PC-3 (cell line): ENCODE measurements around the gene MLKL. TPM values are rescaled to one million over a fixed set of nuclear protein-coding genes. Genes with fewer than 3 reads are reported as not detected.

Source experiments
- ATAC-seq: fragments of 200-7000 bp; cut with Tn5 transposase; 2 replicates; pipeline ENCODE4 v1.9.1; 2020; ENCODE audit warnings: mild to moderate bottlenecking, moderate library complexity
- BruUV-seq: library from RNA; stranded (reverse); fragments of 400-500 nt; replicated peaks from 2 replicates; lab custom pipeline; 2021; lab: Mats Ljungman, UMichigan
- CTCF ChIA-PET: fragments of 300-600 bp; sonication (Branson Sonifier 250); formaldehyde crosslinking; loops from one replicate; lab custom pipeline; 2022; ENCODE audit warnings: antibody characterized with exemption; lab: Charles Lee
- POLR2A ChIA-PET: fragments of 300-600 bp; sonication (Branson Sonifier 250); formaldehyde crosslinking; loops from one replicate; lab custom pipeline; 2022; ENCODE audit warnings: antibody characterized with exemption; ENCODE audit not compliant: unreplicated experiment; lab: Charles Lee
- DNase-seq: peaks from one replicate; pipeline ENCODE4 v3.0.0-alpha.2; 2015
- H2AFZ ChIP-seq: fragments of 300-600 bp; sonication (generic); 2 replicates; pipeline ENCODE4 v1.6.0; 2016; ENCODE audit warnings: antibody characterized with exemption, low read length
- H3F3A ChIP-seq: fragments of 300-600 bp; sonication (generic); one replicate; pipeline ENCODE4 v1.6.0; 2017; ENCODE audit warnings: antibody characterized with exemption, low read length, control low read depth, mild to moderate bottlenecking; ENCODE audit not compliant: unreplicated experiment
- H3K27ac ChIP-seq: fragments of 300-600 bp; sonication (generic); 2 replicates; pipeline ENCODE4 v1.5.1; 2016; ENCODE audit warnings: mild to moderate bottlenecking, low read length
- H3K27me3 ChIP-seq: fragments of 300-600 bp; sonication (generic); 2 replicates; pipeline ENCODE4 v1.6.1; 2016; ENCODE audit warnings: low read length, mixed read lengths
- H3K36me3 ChIP-seq: fragments of 300-600 bp; sonication (generic); 2 replicates; pipeline ENCODE4 v1.6.1; 2016; ENCODE audit warnings: low read depth, mixed run types, low read length, mixed read lengths
- H3K4me1 ChIP-seq: fragments of 300-600 bp; sonication (generic); 2 replicates; pipeline ENCODE4 v1.5.1; 2016; ENCODE audit warnings: low read length; ENCODE audit not compliant: insufficient read depth
- H3K4me2 ChIP-seq: fragments of 300-600 bp; sonication (generic); 2 replicates; pipeline ENCODE4 v1.6.0; 2016; ENCODE audit warnings: low read length
- H3K4me3 ChIP-seq: fragments of 300-600 bp; sonication (generic); 2 replicates; pipeline ENCODE4 v1.5.1; 2016; ENCODE audit warnings: mild to moderate bottlenecking, low read length, mixed read lengths
- H3K79me2 ChIP-seq: fragments of 300-600 bp; sonication (generic); 2 replicates; pipeline ENCODE4 v1.6.1; 2017; ENCODE audit warnings: low read length, mixed read lengths
- H3K9ac ChIP-seq: fragments of 300-600 bp; sonication (generic); 2 replicates; pipeline ENCODE4 v1.6.0; 2016; ENCODE audit warnings: mild to moderate bottlenecking, low read length
- H3K9me2 ChIP-seq: fragments of 300-600 bp; sonication (generic); replicated peaks from 2 replicates; pipeline ENCODE4 v1.6.1; 2016; ENCODE audit warnings: mixed run types, low read length, mixed read lengths
- H3K9me3 ChIP-seq: fragments of 300-600 bp; sonication (generic); 2 replicates; pipeline ENCODE4 v1.6.1; 2016; ENCODE audit warnings: low read length, mixed read lengths
- H4K20me1 ChIP-seq: fragments of 300-600 bp; sonication (generic); 2 replicates; pipeline ENCODE4 v1.6.1; 2016; ENCODE audit warnings: low read length, mixed read lengths
- EZH2 ChIP-seq: fragments of 300-600 bp; sonication (generic); IDR thresholded peaks from one replicate; pipeline ENCODE4 v1.6.1; 2017; ENCODE audit warnings: antibody characterized with exemption, mild to moderate bottlenecking, low read length; ENCODE audit not compliant: unreplicated experiment
- EZH2phosphoT487 ChIP-seq: fragments of 300-600 bp; sonication (generic); IDR thresholded peaks from 2 replicates; pipeline ENCODE4 v1.6.1; 2018; ENCODE audit warnings: mild to moderate bottlenecking, antibody characterized with exemption, low read length, borderline replicate concordance
- intact Hi-C: fragments of 100-400 bp; cut with micrococcal nuclease; formaldehyde crosslinking; loops from 2 replicates; pipeline ENCODE4 v1.9.0; 2023
- total RNA-seq: library from RNA; depleted of rRNA; stranded (reverse); fragments of >200 nt; gene quantifications from 2 replicates; pipeline ENCODE4 v1.2.3, GENCODE V29; 2014
- TF ChIP-seq, protein P1 (sequence below): fragments of 300-600 bp; sonication (generic); conservative IDR thresholded peaks from 2 replicates; pipeline ENCODE4 v1.5.1; 2017; ENCODE audit warnings: antibody characterized with exemption, low read depth, mild to moderate bottlenecking, low read length

The MLKL gene
- total RNA-seq, 1 experiment from 2014 or later, result 30.9 TPM

DNA sequence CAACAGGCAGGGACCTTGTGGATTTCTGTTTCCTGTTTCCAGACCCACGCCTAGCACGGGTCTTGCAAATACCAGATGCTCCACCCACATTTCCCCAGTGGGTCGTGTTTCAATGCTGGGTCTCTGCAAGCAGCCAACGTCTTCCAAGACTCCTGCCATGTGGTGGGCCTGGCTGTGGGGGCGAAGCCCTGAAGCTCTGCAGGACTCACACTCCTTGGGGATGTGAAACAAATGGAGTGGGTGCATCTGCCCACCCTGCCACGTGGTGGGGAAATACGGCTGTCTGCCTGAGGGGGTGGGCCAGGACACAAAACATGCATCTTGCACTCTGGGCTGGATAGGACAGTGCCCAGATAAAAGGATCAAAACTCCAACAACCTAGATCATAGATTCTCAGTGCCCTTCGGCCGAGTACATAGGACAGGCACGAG, 41.4 kb upstream of the MLKL start:
- Histone ChIP-seq H2AFZ (no peak overlapping the region), H3K9me3 (no peaks in the 10 kb centered on the region), H3K4me2 (no peak overlapping the region), H3K4me1 (peaks cover 60% of the 10 kb centered on the region), H3K79me2 (no peaks in the 10 kb centered on the region), H4K20me1 (no peaks in the 10 kb centered on the region), H3K4me3 (no peak overlapping the region), H3K9ac (peak overlapping the region; percentile 78), H3K9me2 (no peaks in the 10 kb centered on the region), H3K27ac (peak overlapping the region; percentile 90), H3K36me3 (no peaks in the 10 kb centered on the region), H3F3A (no peaks in the 10 kb centered on the region), H3K27me3 (no peaks in the 10 kb centered on the region)
- no TSS peak for BruUV-seq
- ChIA-PET CTCF (no interaction called here), POLR2A (no interaction called here)
- DNase-seq (no peak), ATAC-seq (no peak)
- TF ChIP-seq, protein P1, sequence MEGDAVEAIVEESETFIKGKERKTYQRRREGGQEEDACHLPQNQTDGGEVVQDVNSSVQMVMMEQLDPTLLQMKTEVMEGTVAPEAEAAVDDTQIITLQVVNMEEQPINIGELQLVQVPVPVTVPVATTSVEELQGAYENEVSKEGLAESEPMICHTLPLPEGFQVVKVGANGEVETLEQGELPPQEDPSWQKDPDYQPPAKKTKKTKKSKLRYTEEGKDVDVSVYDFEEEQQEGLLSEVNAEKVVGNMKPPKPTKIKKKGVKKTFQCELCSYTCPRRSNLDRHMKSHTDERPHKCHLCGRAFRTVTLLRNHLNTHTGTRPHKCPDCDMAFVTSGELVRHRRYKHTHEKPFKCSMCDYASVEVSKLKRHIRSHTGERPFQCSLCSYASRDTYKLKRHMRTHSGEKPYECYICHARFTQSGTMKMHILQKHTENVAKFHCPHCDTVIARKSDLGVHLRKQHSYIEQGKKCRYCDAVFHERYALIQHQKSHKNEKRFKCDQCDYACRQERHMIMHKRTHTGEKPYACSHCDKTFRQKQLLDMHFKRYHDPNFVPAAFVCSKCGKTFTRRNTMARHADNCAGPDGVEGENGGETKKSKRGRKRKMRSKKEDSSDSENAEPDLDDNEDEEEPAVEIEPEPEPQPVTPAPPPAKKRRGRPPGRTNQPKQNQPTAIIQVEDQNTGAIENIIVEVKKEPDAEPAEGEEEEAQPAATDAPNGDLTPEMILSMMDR, result no peak
- TF ChIP-seq EZH2phosphoT487, result no peak
- TF ChIP-seq EZH2, result no peak
- intact Hi-C loops, result loop anchor here (5.0 kb wide), 1 partner anchor 35 kb away; no protein-coding TSS in a partner anchor

DNA sequence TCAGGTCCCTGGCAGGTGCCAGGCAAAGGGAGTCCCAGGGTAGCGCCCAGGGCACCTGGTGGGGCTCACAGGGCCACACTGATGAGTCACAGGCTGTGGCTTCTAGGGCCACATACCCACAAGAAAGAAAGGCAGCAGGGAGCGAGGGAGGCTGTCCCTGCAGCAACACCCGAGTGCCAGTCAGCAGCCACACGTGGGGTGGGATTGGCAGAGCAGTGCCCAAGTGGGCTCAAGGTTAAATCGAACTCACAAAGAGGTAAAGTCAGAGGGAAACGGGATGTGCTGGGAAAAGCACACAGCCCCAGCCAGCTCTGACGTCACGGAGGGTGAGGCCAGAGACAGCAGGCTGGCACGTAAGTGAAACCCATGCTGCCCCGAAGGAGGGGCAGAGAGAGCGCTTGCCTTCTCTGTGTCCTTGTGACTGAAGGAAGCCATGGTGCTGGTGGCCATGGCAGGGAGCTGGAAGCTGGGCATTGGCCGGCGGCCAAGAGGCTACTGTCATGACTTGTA, 40.2 kb upstream of the MLKL start:
- TF ChIP-seq, protein P1, result no peak
- 0 out of 2 replicates have a peak, but pooled peaks have one; percentile 65 for TF ChIP-seq EZH2phosphoT487
- intact Hi-C loops, result loop anchor here (5.0 kb wide), 1 partner anchor 34 kb away; no protein-coding TSS in a partner anchor
- no peak overlapping the region for H3K4me3 ChIP-seq
- H3K27me3 ChIP-seq, result no peaks in the 10 kb centered on the region
- peak; percentile 41 for ATAC-seq
- H3K36me3 ChIP-seq, result no peaks in the 10 kb centered on the region
- H3K9ac ChIP-seq, result peak overlapping the region; percentile 82
- no peaks in the 10 kb centered on the region for H4K20me1 ChIP-seq
- no peaks in the 10 kb centered on the region for H3K9me3 ChIP-seq
- POLR2A ChIA-PET, result no interaction called here
- BruUV-seq, result no TSS peak
- H3K27ac ChIP-seq, result peak overlapping the region; percentile 90
- peaks cover 70% of the 10 kb centered on the region for H3K4me1 ChIP-seq
- H2AFZ ChIP-seq, result no peak overlapping the region
- DNase-seq, result peak; percentile 84
- CTCF ChIA-PET, result no interaction called here
- H3F3A ChIP-seq, result no peaks in the 10 kb centered on the region
- H3K9me2 ChIP-seq, result no peaks in the 10 kb centered on the region
- no peaks in the 10 kb centered on the region for H3K79me2 ChIP-seq
- peak overlapping the region; percentile 59 for H3K4me2 ChIP-seq

DNA sequence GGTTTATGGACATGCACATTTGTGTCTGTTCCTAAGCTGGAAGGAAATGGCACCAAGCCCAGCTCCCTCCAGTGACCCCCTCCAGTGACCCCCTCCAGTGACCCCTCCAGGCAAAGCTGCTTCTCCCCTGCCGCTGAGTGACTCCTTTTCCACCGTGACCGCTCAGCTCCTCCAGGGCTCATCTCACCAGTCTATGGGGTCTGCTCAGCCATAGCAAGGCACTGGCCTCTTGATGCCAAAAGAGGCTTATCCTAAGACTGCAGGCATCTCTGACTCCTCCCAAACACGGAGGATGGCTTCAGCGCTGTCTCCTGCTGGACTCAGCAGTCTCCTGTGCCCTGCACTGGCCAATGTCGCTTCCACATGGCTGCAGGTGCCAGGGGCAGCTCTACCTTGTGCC, 38.6 kb upstream of the MLKL start:
- ATAC-seq, result no peak
- Histone ChIP-seq H3K9me3 (no peaks in the 10 kb centered on the region), H3K36me3 (no peaks in the 10 kb centered on the region), H3K27ac (peak overlapping the region; percentile 90), H3K4me1 (peaks cover 63% of the 10 kb centered on the region), H3K4me2 (no peak overlapping the region), H3K9ac (peak overlapping the region; percentile 82), H3F3A (no peaks in the 10 kb centered on the region), H4K20me1 (no peaks in the 10 kb centered on the region), H2AFZ (no peak overlapping the region), H3K27me3 (no peaks in the 10 kb centered on the region), H3K9me2 (no peaks in the 10 kb centered on the region), H3K79me2 (no peaks in the 10 kb centered on the region), H3K4me3 (no peak overlapping the region)
- ChIA-PET POLR2A (no interaction called here), CTCF (no interaction called here)
- no TSS peak for BruUV-seq
- intact Hi-C loops, result no loop called here
- no peak for TF ChIP-seq EZH2
- no peak for TF ChIP-seq EZH2phosphoT487
- TF ChIP-seq, protein P1, result no peak
- no peak for DNase-seq
